B cell (primary cell): Measurements from ENCODE around the gene PLRG1.

Source experiments
- EZH2 ChIP-seq: IDR thresholded peaks from 2 replicates; pipeline ENCODE4 v1.6.1; 2012; ENCODE audit warnings: borderline replicate concordance, low read depth, mild to moderate bottlenecking, moderate library complexity, low read length; ENCODE audit not compliant: insufficient read depth, poor library complexity, severe bottlenecking
- TF ChIP-seq, protein P1 (sequence below): fragments of 200-600 bp; IDR thresholded peaks from one replicate; pipeline ENCODE4 v1.8.0; 2022; ENCODE audit warnings: antibody characterized with exemption, mild to moderate bottlenecking

DNA sequence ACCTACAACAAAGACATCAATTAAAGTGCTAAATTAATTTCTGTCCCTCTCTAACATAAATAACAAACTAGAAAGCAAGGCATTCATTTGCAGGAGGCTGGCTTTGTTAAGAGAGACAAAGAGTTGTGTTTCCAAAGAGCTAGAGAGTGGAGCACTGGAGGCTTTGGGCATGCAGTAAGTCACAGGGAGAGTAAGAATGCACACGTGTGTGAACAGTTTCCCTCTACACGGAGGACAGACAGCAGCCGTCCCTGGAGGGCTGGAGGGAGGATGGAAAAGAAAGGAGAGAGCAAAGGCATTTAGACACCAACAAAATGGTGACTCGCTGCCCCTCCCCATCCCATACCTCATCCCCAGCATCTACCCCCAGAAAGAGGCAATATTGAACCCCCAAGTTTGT, 38.2 kb downstream of the PLRG1 start:
- TF ChIP-seq EZH2, result no peak
- TF ChIP-seq, protein P1, sequence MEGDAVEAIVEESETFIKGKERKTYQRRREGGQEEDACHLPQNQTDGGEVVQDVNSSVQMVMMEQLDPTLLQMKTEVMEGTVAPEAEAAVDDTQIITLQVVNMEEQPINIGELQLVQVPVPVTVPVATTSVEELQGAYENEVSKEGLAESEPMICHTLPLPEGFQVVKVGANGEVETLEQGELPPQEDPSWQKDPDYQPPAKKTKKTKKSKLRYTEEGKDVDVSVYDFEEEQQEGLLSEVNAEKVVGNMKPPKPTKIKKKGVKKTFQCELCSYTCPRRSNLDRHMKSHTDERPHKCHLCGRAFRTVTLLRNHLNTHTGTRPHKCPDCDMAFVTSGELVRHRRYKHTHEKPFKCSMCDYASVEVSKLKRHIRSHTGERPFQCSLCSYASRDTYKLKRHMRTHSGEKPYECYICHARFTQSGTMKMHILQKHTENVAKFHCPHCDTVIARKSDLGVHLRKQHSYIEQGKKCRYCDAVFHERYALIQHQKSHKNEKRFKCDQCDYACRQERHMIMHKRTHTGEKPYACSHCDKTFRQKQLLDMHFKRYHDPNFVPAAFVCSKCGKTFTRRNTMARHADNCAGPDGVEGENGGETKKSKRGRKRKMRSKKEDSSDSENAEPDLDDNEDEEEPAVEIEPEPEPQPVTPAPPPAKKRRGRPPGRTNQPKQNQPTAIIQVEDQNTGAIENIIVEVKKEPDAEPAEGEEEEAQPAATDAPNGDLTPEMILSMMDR, result no peak
